CD4-positive, alpha-beta memory T cell (primary cell): ENCODE measurements around the gene RPS6KL1. TPM values are rescaled to one million over a fixed set of nuclear protein-coding genes. Genes with fewer than 3 reads are reported as not detected.

ENCODE experiments used
- CTCF ChIA-PET: fragments of 350-600 bp; sonication (Branson Sonifier 250); formaldehyde crosslinking; loops from one replicate; lab custom pipeline; 2021; ENCODE audit warnings: inconsistent platforms; ENCODE audit not compliant: partially characterized antibody; lab: Charles Lee
- POLR2A ChIA-PET: fragments of 350-600 bp; sonication (Branson Sonifier 250); formaldehyde crosslinking; loops from one replicate; lab custom pipeline; 2021; ENCODE audit not compliant: partially characterized antibody; lab: Charles Lee
- DNase-seq, 5 donors: peaks; one replicate each; pipeline versions ENCODE4 v3.0.0 to v3.0.0-alpha.2; 2020 to 2022; ENCODE audit warnings: mixed read lengths in 1 of 5
- H3K27ac ChIP-seq: one replicate; pipeline ENCODE4 v1.7.0; 2013; ENCODE audit warnings: low read depth, low read length
- H3K27me3 ChIP-seq: 2 replicates; pipeline ENCODE4 v1.7.0; 2013; ENCODE audit warnings: mild to moderate bottlenecking, low read length, moderate library complexity; ENCODE audit not compliant: insufficient read depth
- H3K36me3 ChIP-seq: 2 replicates; pipeline ENCODE4 v1.7.0; 2013; ENCODE audit warnings: mild to moderate bottlenecking, low read length, moderate library complexity; ENCODE audit not compliant: insufficient read depth
- H3K4me1 ChIP-seq: 2 replicates; pipeline ENCODE4 v1.7.0; 2013; ENCODE audit warnings: mild to moderate bottlenecking, low read length, moderate library complexity; ENCODE audit not compliant: insufficient read depth
- H3K4me3 ChIP-seq, 2 donors: one replicate each; pipeline ENCODE4 v1.7.0; 2013; ENCODE audit warnings: low read length in 2 of 2, mild to moderate bottlenecking in 1 of 2
- H3K9me3 ChIP-seq, 2 donors: one replicate each; pipeline ENCODE4 v1.7.0; 2013; ENCODE audit warnings: low read length in 2 of 2, control low read depth in 1 of 2; ENCODE audit not compliant: control insufficient read depth in 1 of 2
- H3K27ac Mint-ChIP-seq, 7 donors: one replicate each; pipeline ENCODE4 v1.8.0; 2020 to 2021; ENCODE audit warnings: mixed read lengths in 7 of 7, mild to moderate bottlenecking in 6 of 7, inconsistent platforms in 3 of 7, moderate library complexity in 3 of 7
- H3K27me3 Mint-ChIP-seq, 2 donors: one replicate each; pipeline ENCODE4 v1.8.0; 2020 to 2021; ENCODE audit warnings: mixed read lengths in 2 of 2
- H3K36me3 Mint-ChIP-seq, 2 donors: one replicate each; pipeline ENCODE4 v1.8.0; 2020 to 2021; ENCODE audit warnings: mixed read lengths in 2 of 2, inconsistent platforms in 1 of 2, mild to moderate bottlenecking in 1 of 2
- H3K4me1 Mint-ChIP-seq, 4 donors: one replicate each; pipeline ENCODE4 v1.8.0; 2020 to 2021; ENCODE audit warnings: mixed read lengths in 4 of 4, mild to moderate bottlenecking in 1 of 4
- H3K4me3 Mint-ChIP-seq, 8 donors: one replicate each; pipeline ENCODE4 v1.8.0; 2020 to 2021; ENCODE audit warnings: mixed read lengths in 8 of 8, mild to moderate bottlenecking in 7 of 8, moderate library complexity in 6 of 8, inconsistent platforms in 3 of 8
- H3K9me3 Mint-ChIP-seq, 8 donors: one replicate each; pipeline ENCODE4 v1.8.0; 2020 to 2021; ENCODE audit warnings: mixed read lengths in 8 of 8, mild to moderate bottlenecking in 5 of 8, inconsistent platforms in 3 of 8, moderate library complexity in 1 of 8
- intact Hi-C: fragments of 100-400 bp; cut with micrococcal nuclease; formaldehyde crosslinking; loops from one replicate; pipeline ENCODE4 v1.15.1; 2023
- polyA plus RNA-seq, 2 donors: library from polyadenylated mRNA; unstranded; fragments of 300-500 nt; fragmentation: Illumina TruSeq; gene quantifications; one replicate each; pipeline ENCODE4 v1.2.3, GENCODE V29; 2021
- total RNA-seq, 2 experiments: library from RNA; stranded (reverse); gene quantifications; one replicate each; pipeline ENCODE4 v1.2.3, GENCODE V29; 2021

RPS6KL1 gene
- total and polyA plus RNA-seq, 4 experiments from 2014 or later, result 0.45 to 2.9 (median 1.7) TPM

DNA sequence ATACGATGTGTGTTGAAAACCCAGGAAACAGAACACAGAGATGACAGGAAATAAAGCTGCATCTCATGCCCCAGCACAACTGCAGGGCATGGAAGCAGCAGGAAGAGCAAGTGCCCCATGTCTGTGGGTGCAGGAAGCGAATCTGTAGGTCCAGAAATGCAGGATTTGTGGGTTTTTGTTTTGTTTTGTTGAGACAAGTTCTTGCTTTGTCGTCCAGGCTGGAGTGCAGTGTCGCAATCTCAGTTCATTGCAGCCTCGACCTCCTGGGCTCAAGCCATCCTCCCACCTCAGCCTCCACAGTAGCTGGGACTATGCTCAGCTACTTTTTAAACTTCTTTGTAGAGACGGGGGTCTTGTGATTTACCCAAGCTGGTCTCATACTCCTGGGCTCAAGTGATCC, 6.2 kb upstream of the RPS6KL1 start:
- peaks cover 6 to 16% (median 10%) of the 10 kb centered on the region in 4 donors for H3K4me1 Mint-ChIP-seq
- H3K27ac Mint-ChIP-seq, result no peak overlapping the region
- Histone ChIP-seq H3K36me3 (no peaks in the 10 kb centered on the region), H3K4me1 (peaks cover 5% of the 10 kb centered on the region), H3K27me3 (no peaks in the 10 kb centered on the region), H3K4me3 (no peak overlapping the region), H3K9me3 (no peaks in the 10 kb centered on the region), H3K27ac (no peak overlapping the region)
- intact Hi-C loops, result no loop called here
- peaks cover 0 to 4% (median 0%) of the 10 kb centered on the region in 8 donors for H3K9me3 Mint-ChIP-seq
- no peaks in the 10 kb centered on the region for H3K36me3 Mint-ChIP-seq
- H3K4me3 Mint-ChIP-seq, result no peak overlapping the region
- DNase-seq, result no peak
- H3K27me3 Mint-ChIP-seq, result peaks cover 5 to 8% of the 10 kb centered on the region in 2 donors
- ChIA-PET POLR2A (no interaction called here), CTCF (interaction anchor here (1.1 to 1.6 kb wide), 3 partner anchors 10 to 68 kb away, joined by 3 read pairs; no protein-coding TSS in a partner anchor)

DNA sequence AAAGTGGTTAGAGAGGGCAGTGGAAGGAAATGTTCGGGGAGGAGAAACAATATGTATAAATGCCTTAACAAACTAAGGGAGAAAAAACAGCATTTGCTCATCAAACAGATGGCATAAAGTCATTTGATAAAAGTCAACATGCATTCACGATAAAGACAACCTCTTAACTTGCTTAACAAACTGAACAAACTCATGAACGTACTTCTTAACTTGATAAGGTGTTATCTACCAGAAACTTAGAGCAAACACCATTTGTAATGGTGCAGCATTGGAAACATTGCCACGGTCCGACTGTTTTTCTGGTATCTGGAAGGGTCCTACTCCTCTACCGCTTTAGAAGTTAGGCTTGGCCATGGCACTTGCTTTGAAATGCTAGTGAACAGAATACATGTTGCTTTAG, 4.2 kb upstream of the RPS6KL1 start:
- no peak overlapping the region for H3K4me3 ChIP-seq
- no peak overlapping the region for H3K27ac Mint-ChIP-seq
- no peak overlapping the region for H3K4me3 Mint-ChIP-seq
- H3K9me3 ChIP-seq, result no peaks in the 10 kb centered on the region
- peaks cover 5 to 10% of the 10 kb centered on the region in 2 donors for H3K27me3 Mint-ChIP-seq
- no peaks in the 10 kb centered on the region for H3K36me3 Mint-ChIP-seq
- no peak overlapping the region for H3K27ac ChIP-seq
- no peaks in the 10 kb centered on the region for H3K36me3 ChIP-seq
- peaks cover 0 to 4% (median 0%) of the 10 kb centered on the region in 8 donors for H3K9me3 Mint-ChIP-seq
- no peaks in the 10 kb centered on the region for H3K27me3 ChIP-seq
- CTCF ChIA-PET, result no interaction called here
- DNase-seq, result no peak
- POLR2A ChIA-PET, result no interaction called here
- H3K4me1 ChIP-seq, result peaks cover under 1% of the 10 kb centered on the region
- intact Hi-C loops, result no loop called here
- peaks cover 4 to 17% (median 7%) of the 10 kb centered on the region in 4 donors for H3K4me1 Mint-ChIP-seq

DNA sequence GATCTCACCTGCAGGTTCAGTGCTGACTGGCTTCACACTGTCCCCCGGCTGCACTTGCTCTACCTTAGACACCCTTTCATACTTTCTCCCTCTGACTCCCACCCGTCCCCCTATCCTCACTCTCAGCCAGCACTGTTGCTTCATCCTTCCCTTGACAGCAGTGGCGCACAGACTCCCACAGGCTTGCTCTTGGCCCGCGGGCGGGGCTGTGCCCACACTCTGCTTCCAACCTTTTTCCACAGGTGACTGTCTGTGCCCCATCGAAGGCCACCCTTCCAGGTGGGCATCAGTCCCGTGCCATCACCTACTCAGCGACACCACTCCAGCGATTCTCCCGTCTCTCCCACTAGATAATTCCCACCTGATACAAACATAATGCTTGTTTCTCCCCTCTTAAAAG, 1.0 kb upstream of the RPS6KL1 start:
- peaks cover 3 to 10% of the 10 kb centered on the region in 2 donors for H3K27me3 Mint-ChIP-seq
- no peak overlapping the region for H3K27ac ChIP-seq
- DNase-seq, result no peak
- peak overlapping the region in 4 of 8 donors; percentile 23 to 46 (median 40) for H3K4me3 Mint-ChIP-seq
- ChIA-PET POLR2A (no interaction called here), CTCF (interaction anchor here (0.8 to 3.7 kb wide), 5 partner anchors 16 to 164 kb away, joined by 3 to 20 read pairs (median 4); no protein-coding TSS in a partner anchor)
- H3K9me3 ChIP-seq, result no peaks in the 10 kb centered on the region
- intact Hi-C loops, result no loop called here
- H3K27ac Mint-ChIP-seq, result peak overlapping the region in 1 of 7 donors; percentile 58
- H3K4me1 ChIP-seq, result no peaks in the 10 kb centered on the region
- no peaks in the 10 kb centered on the region for H3K27me3 ChIP-seq
- H3K4me1 Mint-ChIP-seq, result peaks cover 4 to 9% (median 5%) of the 10 kb centered on the region in 4 donors
- no peak overlapping the region for H3K4me3 ChIP-seq
- no peaks in the 10 kb centered on the region for H3K36me3 ChIP-seq
- peaks cover 0 to 4% (median 0%) of the 10 kb centered on the region in 8 donors for H3K9me3 Mint-ChIP-seq
- H3K36me3 Mint-ChIP-seq, result no peaks in the 10 kb centered on the region

DNA sequence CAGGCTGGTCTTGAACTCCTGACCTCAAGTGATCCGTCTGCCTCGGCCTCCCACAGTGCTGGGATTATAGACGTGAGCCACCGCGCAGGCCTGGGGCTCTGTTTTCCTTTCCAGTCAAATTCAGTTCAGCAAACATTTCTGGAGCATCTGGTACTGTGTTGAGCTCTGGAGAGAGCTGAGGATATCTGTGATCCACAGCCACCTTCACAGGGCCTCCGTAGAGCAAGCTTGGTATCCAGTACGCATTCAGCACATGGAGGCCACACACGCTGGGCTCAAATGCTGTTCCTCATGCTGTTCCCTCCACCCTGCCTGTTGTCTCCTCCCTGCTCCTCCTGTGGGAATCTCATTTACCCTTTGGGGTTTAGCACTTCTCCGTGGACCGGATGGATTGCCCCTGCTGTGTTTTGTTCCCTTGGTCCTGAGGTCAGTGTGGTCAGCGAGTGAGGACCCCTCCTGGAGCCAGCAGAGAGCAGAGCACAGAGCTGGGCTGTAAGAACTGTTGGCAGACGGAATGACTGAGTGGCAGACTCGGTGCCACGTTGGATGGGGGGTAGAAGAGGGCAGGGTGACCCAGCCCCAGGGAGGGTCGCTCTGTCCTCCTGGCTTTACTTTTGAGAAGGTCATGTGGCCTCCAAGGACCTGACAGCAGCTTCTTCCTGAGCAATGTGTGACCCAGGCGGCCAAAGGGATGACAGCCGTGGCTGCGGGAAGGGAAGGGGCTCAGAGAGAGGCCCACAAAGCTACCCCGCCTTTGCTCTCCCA, 891 bp downstream of the RPS6KL1 start:
- peaks cover 3 to 8% (median 5%) of the 10 kb centered on the region in 4 donors for H3K4me1 Mint-ChIP-seq
- no peaks in the 10 kb centered on the region for H3K4me1 ChIP-seq
- H3K27me3 Mint-ChIP-seq, result peaks cover 3 to 10% of the 10 kb centered on the region in 2 donors
- no peaks in the 10 kb centered on the region for H3K9me3 ChIP-seq
- H3K36me3 ChIP-seq, result no peaks in the 10 kb centered on the region
- no peak for DNase-seq
- H3K27ac ChIP-seq, result no peak overlapping the region
- H3K27me3 ChIP-seq, result no peaks in the 10 kb centered on the region
- H3K4me3 ChIP-seq, result no peak overlapping the region
- peak overlapping the region in 3 of 7 donors; percentile 59 to 74 (median 68) for H3K27ac Mint-ChIP-seq
- CTCF ChIA-PET, result interaction anchor here (0.7 to 3.7 kb wide), 5 partner anchors 17 to 237 kb away, joined by 3 to 20 read pairs (median 4); no protein-coding TSS in a partner anchor
- no peaks in the 10 kb centered on the region for H3K36me3 Mint-ChIP-seq
- intact Hi-C loops, result no loop called here
- POLR2A ChIA-PET, result interaction anchor here (1.3 kb wide), 1 partner anchor 40 kb away, joined by 3 read pairs; the partner anchor contains the start of gene DLST
- peak overlapping the region; percentile 46 to 68 (median 62) for H3K4me3 Mint-ChIP-seq
- peaks cover 0 to 3% (median 0%) of the 10 kb centered on the region in 8 donors for H3K9me3 Mint-ChIP-seq

DNA sequence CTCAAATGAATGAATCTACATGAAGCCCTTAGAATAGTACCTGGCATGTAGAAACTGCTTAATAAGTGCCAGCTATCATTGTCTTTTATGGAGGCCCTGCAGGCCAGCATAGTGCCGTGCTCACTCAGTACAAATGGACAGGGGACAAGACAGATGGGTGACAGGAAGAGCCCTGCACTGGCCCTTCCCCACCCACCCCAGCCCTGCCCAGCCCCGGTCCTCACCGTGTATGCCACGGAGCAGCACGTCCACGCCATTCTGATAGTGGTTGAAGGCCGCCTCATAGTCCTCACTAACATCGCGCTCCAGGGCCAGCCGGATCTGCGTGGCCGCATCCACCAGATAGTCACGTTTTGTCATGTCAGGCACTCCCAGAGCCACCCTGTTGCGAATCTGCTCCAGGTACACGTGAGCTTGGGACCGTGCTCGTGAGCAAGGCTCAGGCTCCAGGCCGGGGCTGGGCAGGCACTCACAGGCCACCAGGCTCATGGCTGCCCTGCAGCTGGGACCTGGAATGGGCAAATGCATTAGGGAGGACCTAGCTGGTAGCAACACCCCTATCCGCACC, 1.9 kb downstream of the RPS6KL1 start:
- POLR2A ChIA-PET, result no interaction called here
- peak overlapping the region in 1 of 8 donors; percentile 39 for H3K4me3 Mint-ChIP-seq

DNA sequence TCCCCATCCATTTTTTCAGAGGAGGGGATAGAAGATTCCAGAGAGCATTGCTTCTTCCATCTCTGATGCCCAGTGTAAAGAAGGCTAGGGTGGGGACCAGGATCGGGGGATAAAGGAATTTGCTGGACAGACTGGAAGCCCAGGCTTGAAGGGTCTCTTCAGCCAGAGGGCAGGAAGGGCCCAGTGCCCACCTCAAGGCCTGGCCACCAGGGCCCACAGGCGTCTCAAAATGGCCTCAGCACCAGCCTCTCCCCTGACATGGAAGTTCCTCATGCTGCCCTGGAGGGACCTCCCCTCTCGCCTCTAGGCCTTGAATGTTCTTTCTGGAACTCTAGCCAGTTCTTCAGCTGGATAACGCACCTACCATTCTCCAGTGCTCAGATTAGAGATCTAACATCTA, 2.8 kb downstream of the RPS6KL1 start:
- DNase-seq, result no peak
- intact Hi-C loops, result no loop called here
- H3K27me3 Mint-ChIP-seq, result peaks cover 0 to 9% of the 10 kb centered on the region in 2 donors
- ChIA-PET POLR2A (no interaction called here), CTCF (interaction anchor here (2.1 to 3.7 kb wide), 2 partner anchors 15 to 168 kb away, joined by 5 to 20 read pairs; no protein-coding TSS in a partner anchor)
- H3K36me3 Mint-ChIP-seq, result no peaks in the 10 kb centered on the region
- H3K36me3 ChIP-seq, result no peaks in the 10 kb centered on the region
- no peaks in the 10 kb centered on the region for H3K9me3 ChIP-seq
- no peaks in the 10 kb centered on the region for H3K27me3 ChIP-seq
- H3K4me3 Mint-ChIP-seq, result peak overlapping the region in 1 of 8 donors; percentile 39
- no peaks in the 10 kb centered on the region for H3K4me1 ChIP-seq
- no peak overlapping the region for H3K27ac ChIP-seq
- no peaks in the 10 kb centered on the region for H3K9me3 Mint-ChIP-seq
- peak overlapping the region in 1 of 7 donors; percentile 54 for H3K27ac Mint-ChIP-seq
- H3K4me3 ChIP-seq, result no peak overlapping the region
- H3K4me1 Mint-ChIP-seq, result peaks cover 3 to 8% (median 5%) of the 10 kb centered on the region in 4 donors

More for the DNA sequence above, 1.9 kb downstream of the RPS6KL1 start:
- Histone ChIP-seq H3K27ac (no peak overlapping the region), H3K36me3 (no peaks in the 10 kb centered on the region), H3K4me1 (no peaks in the 10 kb centered on the region), H3K9me3 (no peaks in the 10 kb centered on the region), H3K4me3 (no peak overlapping the region), H3K27me3 (no peaks in the 10 kb centered on the region)
- peaks cover 3 to 8% (median 5%) of the 10 kb centered on the region in 4 donors for H3K4me1 Mint-ChIP-seq
- H3K27me3 Mint-ChIP-seq, result peaks cover 0 to 9% of the 10 kb centered on the region in 2 donors
- CTCF ChIA-PET, result interaction anchor here (0.7 to 3.7 kb wide), 3 partner anchors 16 to 167 kb away, joined by 3 to 20 read pairs (median 5); no protein-coding TSS in a partner anchor
- peak overlapping the region in 1 of 7 donors; percentile 54 for H3K27ac Mint-ChIP-seq
- intact Hi-C loops, result no loop called here
- DNase-seq, result no peak
- peaks cover 0 to 2% (median 0%) of the 10 kb centered on the region in 8 donors for H3K9me3 Mint-ChIP-seq
- H3K36me3 Mint-ChIP-seq, result no peaks in the 10 kb centered on the region
